GM18909 (cell line): Measurements from ENCODE around the gene KCNJ11.
"Not testable (repeated sequence)": the region's sequence is repeated elsewhere in the genome, so short reads cannot be mapped to it uniquely, and the experiment has no call there.

Source experiments
- ATAC-seq: cut with Tn5 transposase; IDR thresholded peaks from one replicate; pipeline ENCODE4 v1.9.1; 2021; ENCODE audit warnings: mild to moderate bottlenecking; ENCODE audit not compliant: unreplicated experiment, poor library complexity

The KCNJ11 gene

DNA sequence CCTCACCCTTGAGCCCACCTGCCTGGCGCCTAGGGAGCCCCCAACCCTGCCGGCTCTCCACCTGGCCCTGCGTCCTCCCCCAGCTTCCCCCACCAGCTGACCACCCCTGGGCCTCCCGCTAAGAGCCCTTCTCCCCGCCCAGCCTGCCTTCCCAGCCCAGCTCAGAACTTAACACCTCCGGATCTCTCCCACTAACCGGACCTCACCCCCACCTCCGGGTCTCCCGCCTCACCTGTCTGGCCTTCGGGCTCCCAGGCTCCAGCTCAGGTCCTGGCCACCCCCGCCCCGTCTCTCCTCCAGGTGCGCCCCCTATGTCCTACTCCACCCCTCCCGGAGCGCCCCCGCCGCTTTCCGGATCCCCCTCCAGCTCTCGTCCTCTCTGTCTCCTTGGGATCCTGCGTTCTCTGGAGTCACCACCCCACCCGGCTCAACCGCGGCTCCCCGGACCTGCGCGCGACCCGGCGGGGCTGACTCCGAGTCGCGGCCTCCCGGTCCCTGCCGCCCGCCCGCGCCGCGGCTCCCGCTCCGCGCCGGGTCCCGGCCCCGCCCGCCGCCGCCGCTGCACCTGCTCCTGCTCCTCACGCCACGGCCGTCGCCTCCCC lies at the start of gene KCNJ11:
Gene KCNJ11, minus strand, starts transcription at position 51 of the 602 bp plus-strand sequence. CDS start 568 bp downstream, outside the sequence.
- peak; percentile 32 for ATAC-seq

DNA sequence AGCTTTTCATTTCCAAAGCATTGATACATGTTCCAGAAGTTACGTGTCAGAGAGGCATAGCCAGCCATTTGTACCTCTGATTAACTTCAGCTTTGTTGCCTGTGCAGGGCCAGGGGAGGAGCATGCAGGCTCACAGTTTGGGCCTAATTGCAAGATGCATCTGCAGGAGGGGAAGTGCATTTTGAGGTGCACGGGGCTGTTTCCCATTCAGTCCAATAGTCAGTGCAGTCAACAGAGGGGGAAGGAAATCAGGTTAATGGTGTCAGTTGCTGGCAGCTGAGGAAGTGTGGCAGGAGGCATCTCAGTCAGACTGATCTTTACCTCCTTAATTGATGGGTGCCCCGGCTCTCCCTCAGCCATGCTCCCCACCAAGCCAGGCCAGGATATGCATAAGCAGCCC lies 48.9 kb upstream of the KCNJ11 start:
- ATAC-seq = no peak

DNA sequence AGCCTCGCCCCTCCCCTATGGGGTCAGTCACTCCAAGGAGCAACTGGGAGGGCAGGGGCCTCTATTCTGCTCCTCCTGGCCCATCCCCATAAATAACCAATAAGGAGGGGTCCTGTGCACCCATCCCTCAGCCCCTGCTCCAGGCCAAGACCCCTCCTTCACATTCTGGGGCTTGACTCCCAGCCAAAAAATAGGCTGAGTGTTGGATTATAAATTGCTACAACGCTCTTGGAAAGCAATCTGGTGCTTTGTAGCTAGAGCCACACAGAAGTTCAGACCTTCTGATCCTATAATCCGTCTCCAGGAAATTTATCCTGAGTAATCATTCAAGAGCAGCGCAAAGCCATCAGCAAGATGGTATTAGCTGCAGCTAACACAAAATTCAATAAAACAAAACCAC lies 45.6 kb upstream of the KCNJ11 start:
- no peak for ATAC-seq

DNA sequence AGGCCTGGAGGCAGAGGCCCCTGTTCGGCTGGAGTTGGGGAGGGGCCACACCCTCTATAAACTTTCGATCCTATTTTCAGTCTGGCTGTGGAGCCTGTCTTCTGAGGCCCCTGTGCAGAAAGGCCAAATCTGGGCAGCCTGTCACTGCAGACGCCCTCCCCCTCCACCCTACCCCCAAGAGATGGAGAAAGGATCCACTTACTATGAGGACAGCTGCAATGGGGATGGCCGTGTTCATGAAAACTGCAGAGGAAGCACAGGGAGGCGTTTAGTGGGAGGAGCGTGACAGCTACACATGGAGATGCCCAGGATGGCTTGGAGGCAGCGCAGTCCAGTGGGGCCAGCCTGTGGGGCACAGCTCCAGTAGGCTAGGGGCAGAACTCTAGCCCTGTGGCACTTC lies 43.5 kb upstream of the KCNJ11 start:
- no peak for ATAC-seq

DNA sequence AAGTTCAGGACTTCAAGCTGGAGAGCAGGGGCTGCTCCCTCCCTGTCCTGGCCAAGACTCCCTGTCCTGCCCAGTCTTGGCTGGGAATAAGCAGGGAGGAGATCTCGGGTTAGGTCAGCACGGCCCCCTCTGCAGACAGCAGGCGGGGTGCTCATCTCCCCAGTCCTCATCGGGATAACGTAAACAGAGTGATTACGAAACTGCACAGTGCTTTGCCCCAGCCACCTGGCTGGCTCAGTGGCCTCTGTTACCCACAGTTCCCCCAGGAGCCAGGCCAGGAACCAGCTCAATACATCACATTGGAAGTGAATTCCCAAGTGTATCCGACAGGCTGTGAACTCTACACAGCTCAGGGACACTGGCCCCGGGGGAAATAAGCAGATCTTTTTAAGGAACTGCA lies 42.7 kb upstream of the KCNJ11 start:
- ATAC-seq = no peak

DNA sequence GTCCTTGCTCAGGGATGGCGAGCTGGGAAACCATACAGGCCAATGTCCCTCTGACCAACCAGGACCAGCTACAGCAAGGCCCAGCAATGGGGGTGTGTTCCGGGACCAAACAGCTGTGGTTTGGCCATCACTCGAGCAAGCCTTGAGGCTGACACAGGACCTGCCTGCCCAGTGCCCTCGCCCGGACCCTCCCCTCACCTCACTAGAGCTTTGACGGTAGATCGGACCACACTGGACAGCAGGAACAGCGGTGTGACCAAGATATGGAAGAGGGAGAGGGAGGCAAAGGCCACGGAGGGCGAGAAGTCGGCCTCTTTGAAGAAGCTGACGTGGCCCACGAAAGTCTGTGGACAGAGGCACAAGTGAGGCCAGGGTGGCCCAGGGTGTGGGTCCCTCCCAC lies 42.2 kb upstream of the KCNJ11 start:
- no peak for ATAC-seq

DNA sequence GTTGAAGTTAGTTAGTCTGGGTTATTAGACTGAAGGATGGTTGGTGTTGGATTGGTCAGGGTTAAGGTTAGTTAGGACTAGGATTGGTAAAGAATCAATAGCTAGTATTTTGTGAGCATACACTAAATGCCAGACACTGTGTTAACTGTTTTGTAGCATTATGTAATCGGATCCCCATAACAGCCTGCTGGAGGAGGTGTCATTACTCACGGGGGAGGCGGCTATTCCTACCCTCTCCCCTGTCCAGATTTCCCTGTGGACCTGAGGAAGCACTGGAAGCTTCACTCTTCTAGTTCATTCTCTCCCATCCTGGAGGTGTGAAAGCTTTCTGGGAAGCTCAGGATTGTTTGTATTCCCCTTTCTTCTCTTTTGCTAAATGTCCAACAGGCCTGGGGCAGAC lies 40.5 kb upstream of the KCNJ11 start:
- no peak for ATAC-seq

DNA sequence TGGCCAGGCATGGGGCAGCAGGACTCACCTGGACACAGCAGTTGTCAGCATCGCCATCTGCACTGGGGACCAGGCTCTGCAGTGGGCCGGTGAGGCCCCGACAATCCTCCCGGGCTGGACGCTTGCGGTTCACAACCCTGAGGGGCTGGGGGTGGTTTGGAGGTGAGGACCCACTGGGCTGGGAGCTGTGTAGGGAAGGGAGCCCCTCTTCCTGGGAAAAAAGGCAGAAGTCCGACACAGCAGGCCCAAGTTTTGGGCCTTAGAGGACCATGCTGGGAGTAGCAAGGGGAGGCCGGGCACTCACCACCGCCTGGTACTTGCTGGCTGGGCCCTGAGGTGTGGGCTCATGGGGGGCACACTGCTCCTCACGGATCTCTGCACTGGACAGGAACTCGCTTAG lies 39.8 kb upstream of the KCNJ11 start:
- no peak for ATAC-seq

DNA sequence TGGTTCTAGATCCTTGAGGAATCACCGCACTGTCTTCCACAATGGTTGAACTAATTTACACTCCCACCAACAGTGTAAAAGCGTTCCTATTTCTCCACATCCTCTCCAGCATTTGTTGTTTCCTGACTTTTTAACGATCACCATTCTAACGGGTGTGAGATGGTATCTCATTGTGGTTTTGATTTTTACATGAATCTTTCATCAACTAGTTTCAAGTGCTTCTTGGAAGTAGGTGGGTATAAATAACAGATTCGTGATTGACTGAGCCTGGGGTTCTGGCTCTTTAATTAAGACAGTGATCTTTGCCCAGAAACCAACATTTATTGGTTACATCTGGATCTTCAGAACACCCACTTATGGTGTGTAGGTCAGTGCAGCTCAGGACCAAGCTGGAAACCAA lies 37.8 kb upstream of the KCNJ11 start:
- ATAC-seq = not testable (repeated sequence)

DNA sequence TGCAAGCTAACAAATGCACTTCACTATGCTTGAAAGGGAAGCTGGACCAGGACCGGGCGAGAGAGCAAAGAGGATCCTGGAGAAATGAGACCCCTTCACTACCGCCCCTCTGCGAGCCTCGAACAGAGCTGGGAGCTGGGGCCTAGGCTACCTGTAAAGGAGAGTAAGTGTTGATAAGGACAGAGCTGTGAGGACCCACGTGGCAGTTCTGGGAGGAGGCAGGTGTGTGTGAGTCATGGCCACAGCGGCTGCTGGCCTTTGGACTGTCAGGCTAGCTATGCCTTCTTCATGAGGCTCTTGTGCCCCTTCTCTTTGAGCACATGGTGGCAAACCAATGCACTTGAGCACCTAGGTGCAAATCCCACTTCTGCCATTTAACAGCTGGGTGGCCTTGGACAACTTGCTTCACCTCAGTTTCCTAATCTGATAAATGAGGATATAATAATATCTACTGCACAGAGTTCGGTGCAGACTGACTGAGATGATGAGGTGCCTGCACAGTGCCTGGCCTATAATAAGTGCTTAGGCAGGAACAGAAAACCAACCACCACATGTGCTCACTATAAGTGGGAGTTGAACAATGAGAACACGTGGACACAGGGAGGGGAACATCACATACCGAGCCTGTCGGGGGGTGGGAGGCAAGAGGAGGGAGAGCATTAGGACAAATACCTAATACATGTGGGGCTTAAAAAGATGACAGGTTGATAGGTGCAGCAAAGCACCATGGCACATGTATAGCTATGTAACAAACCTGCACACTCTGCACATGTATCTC lies 35.3 kb upstream of the KCNJ11 start:
- no peak for ATAC-seq

DNA sequence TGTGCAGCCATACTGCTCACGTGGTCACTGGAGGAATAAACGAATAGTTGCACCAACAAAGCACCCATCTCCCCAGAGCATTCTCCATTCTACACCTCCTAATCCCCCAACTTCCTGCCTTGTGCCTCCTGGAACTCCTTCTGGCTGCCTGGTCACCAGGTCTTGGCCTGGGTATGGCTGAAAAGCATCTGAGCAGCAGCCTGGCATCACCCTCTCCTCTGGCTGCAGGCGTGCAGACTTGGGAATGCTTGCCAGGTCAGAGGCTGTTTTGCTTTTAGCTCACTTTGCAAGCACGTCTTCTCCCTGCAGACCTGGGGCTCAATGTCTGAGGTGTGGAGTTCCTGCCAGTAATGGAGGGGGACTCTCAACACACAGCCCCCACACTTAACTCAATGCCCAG lies 33.3 kb upstream of the KCNJ11 start:
- no peak for ATAC-seq

DNA sequence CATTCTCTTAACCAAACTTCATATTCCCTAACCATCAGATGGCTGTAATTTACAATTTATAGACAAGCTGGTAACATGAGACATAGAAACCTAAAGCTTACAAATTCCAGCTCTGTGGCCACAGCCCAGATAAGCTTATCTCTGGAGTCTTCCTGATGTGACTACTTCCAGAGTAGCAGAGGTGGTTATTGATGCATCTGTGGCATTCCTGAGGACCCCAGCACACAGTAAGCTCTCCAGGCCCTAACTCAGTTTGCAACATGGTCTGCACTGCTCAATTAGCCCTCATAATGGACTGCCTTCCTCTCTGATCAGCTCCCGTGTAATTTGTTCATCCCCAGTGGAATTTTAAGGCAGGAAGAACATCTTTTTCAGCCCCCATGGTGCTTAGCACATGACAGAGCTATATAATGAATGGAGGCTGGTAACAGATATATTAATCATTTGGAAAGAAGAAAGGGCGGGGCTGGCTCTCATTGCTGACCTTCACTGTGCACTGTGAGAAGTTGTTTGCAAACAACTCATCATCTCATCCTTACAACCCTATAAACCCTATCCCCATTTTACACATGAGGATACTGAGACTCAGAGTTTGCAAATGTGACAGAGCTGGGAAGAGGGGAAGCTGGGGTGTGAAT lies 30.1 kb upstream of the KCNJ11 start:
- no peak for ATAC-seq

DNA sequence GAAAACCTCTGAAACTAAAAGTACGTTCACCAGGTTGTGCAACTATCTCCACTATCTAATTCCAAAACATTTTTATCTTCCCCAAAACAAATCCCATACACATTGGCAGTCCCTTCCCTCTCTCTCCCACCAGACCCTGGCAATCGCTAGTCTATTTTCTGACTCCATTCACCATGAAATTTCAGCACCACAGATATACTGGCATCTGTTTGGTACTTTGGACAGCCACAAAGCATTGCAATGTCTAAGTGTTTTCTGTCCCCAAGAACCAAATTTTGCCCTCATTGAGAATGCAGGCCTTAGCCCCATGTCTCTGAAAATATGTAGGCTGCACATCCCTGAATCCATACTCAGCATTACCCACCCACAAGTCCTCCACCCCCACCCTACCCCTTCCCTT lies 28.0 kb upstream of the KCNJ11 start:
- ATAC-seq = no peak

DNA sequence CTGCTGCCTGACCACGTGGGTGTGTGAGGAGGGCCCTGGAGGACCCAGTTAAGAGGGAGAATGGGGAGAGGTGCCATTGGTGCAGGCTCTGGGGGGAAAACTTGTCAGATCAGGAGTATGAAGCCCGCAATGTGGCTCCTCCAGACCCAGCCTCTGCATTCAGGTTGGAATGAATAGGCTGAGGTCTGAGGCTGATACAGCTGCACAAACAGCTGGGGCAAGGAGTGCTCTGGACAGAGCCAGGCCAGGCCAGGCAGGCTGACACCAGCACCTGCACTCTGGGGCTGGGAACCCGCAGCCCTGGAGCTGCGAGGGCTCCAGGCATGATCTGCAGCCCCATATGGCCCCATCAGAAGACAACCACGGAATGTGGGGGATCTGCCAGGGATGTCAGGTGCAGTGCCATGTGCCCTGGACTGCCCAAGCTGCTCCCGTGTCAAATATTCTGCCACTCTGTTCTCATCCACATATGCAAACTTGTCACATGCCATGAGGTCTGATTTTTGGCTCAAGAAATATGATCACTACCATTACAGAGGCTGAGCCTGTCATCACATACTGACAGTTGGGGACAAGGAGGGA lies 27.2 kb upstream of the KCNJ11 start:
- ATAC-seq = no peak

DNA sequence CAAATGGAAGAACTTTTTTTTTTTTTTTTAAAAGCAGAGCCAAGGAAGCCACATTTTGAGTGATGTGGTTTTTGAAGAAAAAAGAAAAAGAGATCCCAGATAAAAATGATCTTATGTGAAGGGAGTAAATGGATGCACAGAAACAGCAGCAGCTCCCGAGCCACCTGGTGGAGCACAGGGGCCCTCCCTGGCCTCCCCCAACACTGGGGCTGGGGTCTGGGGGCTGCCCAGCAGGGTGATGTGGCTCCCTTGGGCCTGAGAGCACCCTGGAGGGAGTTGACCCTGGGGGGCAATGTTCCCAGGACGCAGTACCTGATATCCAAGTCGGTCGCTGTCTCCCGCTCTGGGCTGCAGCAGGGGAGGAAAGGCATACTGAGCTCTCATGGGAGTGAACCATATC lies 26.5 kb upstream of the KCNJ11 start:
- no peak for ATAC-seq

DNA sequence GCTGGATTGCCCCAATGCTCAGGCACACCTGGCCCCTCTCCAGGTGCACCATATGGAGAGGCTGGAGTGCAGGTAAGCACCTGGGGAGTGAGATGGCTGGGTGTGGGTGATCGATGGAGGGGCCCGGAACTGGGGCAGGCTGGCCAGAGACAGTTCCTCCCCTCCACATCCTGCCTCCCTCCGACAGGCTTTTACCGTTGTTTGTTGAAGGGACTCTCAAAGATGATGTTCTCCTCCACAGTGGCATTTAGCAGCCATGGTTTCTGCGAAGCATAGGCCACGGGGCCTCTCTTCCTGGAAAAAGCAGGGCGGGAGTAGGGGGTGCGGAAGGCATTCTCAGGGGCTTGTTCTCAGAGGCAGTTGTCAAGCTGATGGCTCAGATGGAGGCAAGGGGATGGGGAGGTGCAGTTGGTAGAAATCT lies 25.9 kb upstream of the KCNJ11 start:
- no peak for ATAC-seq

DNA sequence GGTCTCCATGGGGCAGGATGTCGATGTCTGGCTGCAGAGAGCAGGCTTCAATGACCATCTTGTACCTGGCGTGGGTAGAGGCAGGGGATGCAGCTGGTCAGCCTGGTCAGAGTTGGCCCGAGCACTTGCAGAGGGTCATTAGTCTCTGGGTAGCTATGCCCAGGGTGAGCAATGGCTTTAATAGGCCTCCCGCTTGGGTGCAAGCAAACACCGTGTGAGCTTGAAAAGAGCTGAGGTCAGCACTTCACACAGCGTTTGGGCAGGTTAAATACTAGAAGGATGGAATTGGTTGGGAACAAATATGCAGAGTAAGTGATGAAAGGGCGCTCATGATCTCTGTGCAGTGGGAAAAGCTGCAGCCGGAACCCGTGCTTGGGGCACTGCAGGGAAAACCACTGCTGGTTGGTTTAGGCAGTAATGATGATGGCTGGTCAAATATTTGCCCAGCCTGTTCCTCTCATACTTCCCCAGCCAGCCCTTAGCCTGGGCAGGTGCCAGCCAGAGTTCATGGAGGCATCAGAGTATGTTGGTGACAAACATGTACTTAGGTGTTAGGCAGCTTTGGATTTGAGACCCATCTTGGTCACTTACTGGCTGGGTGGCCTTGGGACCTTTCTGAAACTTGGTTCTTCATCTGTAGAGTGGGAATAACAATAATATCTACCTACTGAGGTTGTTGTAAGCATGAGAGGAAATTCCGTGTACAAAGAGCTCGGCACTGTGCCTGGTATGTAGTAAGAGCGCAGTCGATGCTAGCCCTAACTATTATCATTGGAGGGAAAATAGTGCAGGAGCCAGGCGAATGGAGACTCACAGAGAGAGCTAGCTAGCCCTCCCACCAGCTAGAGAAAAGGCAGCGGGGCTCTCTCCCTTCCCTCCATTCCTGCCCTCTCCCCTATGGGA lies 25.2 kb upstream of the KCNJ11 start:
- no peak for ATAC-seq

DNA sequence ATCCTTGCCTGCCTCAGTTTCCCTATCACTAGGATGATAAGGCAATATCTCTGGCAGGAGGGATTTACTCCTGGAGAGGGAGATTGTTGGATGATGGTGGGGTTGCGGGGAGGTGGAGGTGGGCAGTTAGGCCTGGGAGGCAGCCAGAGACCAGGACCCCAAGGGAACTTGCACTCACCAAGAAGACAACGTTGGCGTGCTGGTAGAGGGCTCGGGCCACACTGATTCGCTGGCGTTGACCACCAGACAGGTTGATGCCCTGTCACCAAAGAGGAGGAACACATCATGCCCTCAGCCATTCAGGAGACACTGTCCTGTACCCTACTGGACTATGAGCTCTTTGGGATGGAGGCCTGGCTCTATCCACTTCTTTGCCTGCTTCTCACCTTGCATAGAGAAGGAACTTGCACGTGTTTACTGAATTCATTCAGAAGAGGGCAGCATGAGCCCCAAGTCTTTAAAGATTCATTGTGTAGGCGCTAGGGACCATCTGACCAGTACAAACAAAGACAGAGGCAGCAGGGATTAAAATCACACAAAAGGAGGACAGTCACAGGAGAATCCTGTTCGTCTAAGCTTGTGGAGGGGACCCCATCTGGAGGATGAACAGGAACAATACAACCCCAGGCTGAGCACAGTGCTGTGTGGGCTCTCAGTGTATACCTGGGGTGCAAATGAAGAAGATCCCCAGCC lies 24.2 kb upstream of the KCNJ11 start:
- ATAC-seq = no peak

DNA sequence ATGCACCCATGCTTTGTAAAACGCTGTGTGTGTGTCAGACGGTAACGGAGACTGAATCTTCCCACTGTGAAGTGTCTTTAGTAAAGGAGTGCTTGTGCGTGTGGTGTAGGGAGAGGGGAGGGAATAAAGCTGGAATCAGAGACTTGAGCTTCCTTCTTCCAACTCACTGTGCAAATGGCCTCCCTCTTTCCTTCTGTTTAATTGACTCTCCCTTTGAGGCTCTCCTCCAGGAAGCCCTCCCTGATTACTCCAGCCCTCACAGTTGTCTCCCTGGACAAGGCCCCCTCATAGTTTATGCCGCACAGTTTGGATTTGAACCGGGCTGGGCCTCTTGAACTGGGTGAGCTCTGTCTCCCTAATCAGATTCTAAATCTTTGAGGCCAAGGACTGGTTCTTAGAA lies 23.0 kb upstream of the KCNJ11 start:
- no peak for ATAC-seq
